Measurements from ENCODE around the gene ATG3.

DNA sequence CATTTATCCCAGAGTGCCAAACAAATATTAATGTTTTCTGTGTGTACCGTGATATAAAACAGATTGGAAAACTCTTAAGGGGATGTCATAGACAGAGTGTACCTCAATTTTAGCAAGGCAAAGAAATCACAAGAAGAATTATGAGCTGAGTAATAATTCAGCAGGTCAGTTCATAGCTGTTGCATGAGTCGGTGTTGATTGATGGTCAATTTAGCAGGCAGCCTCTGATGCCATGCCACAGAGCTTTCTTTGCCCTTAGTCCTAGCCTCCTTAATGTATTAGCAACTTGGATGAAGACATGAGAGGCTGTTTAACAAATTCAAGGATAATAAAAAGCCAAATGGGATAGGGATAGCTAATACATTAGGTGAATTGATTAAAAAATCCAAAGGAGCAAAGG, 6.9 kb upstream of the ATG3 start:
- TF ChIP-seq EZH2phosphoT487 (IDR thresholded peaks at IDR 0.05; ENCODE audit: borderline replicate concordance, low read depth, low read length) (no peak), CTCF (conservative IDR thresholded peaks at IDR 0.05; ENCODE audit: low read length) (no peak)
